SK-N-SH treated with all-trans-retinoic acid at 6 μM for 48 hours (cell line): ENCODE data around the gene URI1.

ENCODE experiments used
- ATAC-seq: fragments of 200-7000 bp; cut with Tn5 transposase; 3 replicates; pipeline ENCODE4 v1.9.1; 2020; ENCODE audit warnings: mild to moderate bottlenecking, moderate library complexity
- ARNTL ChIP-seq: fragments of 450-650 bp; formaldehyde crosslinking; IDR thresholded peaks from 2 replicates; pipeline ENCODE4 v1.5.0; 2020; ENCODE audit warnings: low read depth, mild to moderate bottlenecking, moderate library complexity, borderline replicate concordance
- BACH2 ChIP-seq: fragments of 250-450 bp; sonication (Bioruptor Pico); IDR thresholded peaks from 2 replicates; pipeline ENCODE4 v1.9.0; 2021; ENCODE audit warnings: mild to moderate bottlenecking, borderline replicate concordance
- CREB5 ChIP-seq: fragments of 250-450 bp; sonication (Bioruptor Pico); IDR thresholded peaks from 2 replicates; pipeline ENCODE4 v1.5.1; 2020; ENCODE audit warnings: low read depth, mild to moderate bottlenecking, moderate library complexity
- CSDC2 ChIP-seq: fragments of 250-450 bp; sonication (Bioruptor Pico); IDR thresholded peaks from 2 replicates; pipeline ENCODE4 v1.5.0; 2020; ENCODE audit warnings: mild to moderate bottlenecking, moderate library complexity
- CSRNP3 ChIP-seq: fragments of 250-450 bp; sonication (Bioruptor Pico); IDR thresholded peaks from 2 replicates; pipeline ENCODE4 v1.5.1; 2021; ENCODE audit warnings: mild to moderate bottlenecking, moderate library complexity
- ESRRG ChIP-seq: fragments of 250-450 bp; sonication (Bioruptor Pico); IDR thresholded peaks from 2 replicates; pipeline ENCODE4 v1.6.1; 2021; ENCODE audit warnings: mild to moderate bottlenecking
- GLIS3 ChIP-seq: fragments of 250-450 bp; sonication (Bioruptor Pico); IDR thresholded peaks from 2 replicates; pipeline ENCODE4 v1.5.0; 2020; ENCODE audit warnings: mild to moderate bottlenecking, moderate library complexity
- ISL1 ChIP-seq: fragments of 250-450 bp; sonication (Bioruptor Pico); IDR thresholded peaks from 2 replicates; pipeline ENCODE4 v2.1.2; 2022; ENCODE audit warnings: mild to moderate bottlenecking, moderate library complexity
- OSR1 ChIP-seq: fragments of 250-450 bp; sonication (Bioruptor Pico); IDR thresholded peaks from 2 replicates; pipeline ENCODE4 v1.8.0; 2022; ENCODE audit warnings: moderate library complexity, mild to moderate bottlenecking, inconsistent platforms
- PATZ1 ChIP-seq: fragments of 250-450 bp; sonication (Bioruptor Pico); IDR thresholded peaks from 2 replicates; pipeline ENCODE4 v1.8.0; 2020; ENCODE audit warnings: mild to moderate bottlenecking, moderate library complexity, borderline replicate concordance
- POU6F1 ChIP-seq: fragments of 250-450 bp; sonication (Bioruptor Pico); IDR thresholded peaks from 2 replicates; pipeline ENCODE4 v1.8.0; 2021; ENCODE audit warnings: low read depth, mild to moderate bottlenecking, moderate library complexity, borderline replicate concordance
- PPARA ChIP-seq: fragments of 250-450 bp; sonication (Bioruptor Pico); IDR thresholded peaks from 2 replicates; pipeline ENCODE4 v1.5.0; 2020; ENCODE audit warnings: mild to moderate bottlenecking, borderline replicate concordance
- RARB ChIP-seq: fragments of 250-450 bp; sonication (Bioruptor Pico); IDR thresholded peaks from 2 replicates; pipeline ENCODE4 v1.8.0; 2021; ENCODE audit warnings: mild to moderate bottlenecking, moderate library complexity
- SNAI2 ChIP-seq: fragments of 250-450 bp; sonication (Bioruptor Pico); IDR thresholded peaks from 2 replicates; pipeline ENCODE4 v1.5.0; 2020; ENCODE audit warnings: mild to moderate bottlenecking, moderate library complexity
- TCF4 ChIP-seq: fragments of 250-450 bp; sonication (Bioruptor Pico); IDR thresholded peaks from 2 replicates; pipeline ENCODE4 v1.8.0; 2021; ENCODE audit warnings: mild to moderate bottlenecking, moderate library complexity, borderline replicate concordance
- TSHZ2 ChIP-seq: fragments of 250-450 bp; sonication (Bioruptor Pico); IDR thresholded peaks from 2 replicates; pipeline ENCODE4 v1.5.0; 2020; ENCODE audit warnings: mild to moderate bottlenecking, moderate library complexity
- ZC3H10 ChIP-seq: fragments of 250-450 bp; sonication (Bioruptor Pico); IDR thresholded peaks from 2 replicates; pipeline ENCODE4 v1.5.1; 2021; ENCODE audit warnings: mild to moderate bottlenecking, moderate library complexity
- ZFP3 ChIP-seq: fragments of 250-450 bp; sonication (Bioruptor Pico); IDR thresholded peaks from 2 replicates; pipeline ENCODE4 v1.5.0; 2020; ENCODE audit warnings: mild to moderate bottlenecking, moderate library complexity
- ZFP30 ChIP-seq: fragments of 450-650 bp; formaldehyde crosslinking; IDR thresholded peaks from 2 replicates; pipeline ENCODE4 v1.5.0; 2022; ENCODE audit warnings: mild to moderate bottlenecking, moderate library complexity
- ZNF565 ChIP-seq: fragments of 450-650 bp; formaldehyde crosslinking; conservative IDR thresholded peaks from 2 replicates; pipeline ENCODE4 v1.5.0; 2020; ENCODE audit warnings: low read depth, mild to moderate bottlenecking, moderate library complexity

URI1 gene

GRCh38 chr19:30029721-30030510 is 87.9 kb downstream of the URI1 start:
- no peak for ATAC-seq
- TF ChIP-seq ZC3H10 (no peak), RARB (CRISPR knock-in tag) (no peak), PPARA (CRISPR knock-in tag) (no peak), SNAI2 (CRISPR knock-in tag) (no peak), TSHZ2 (no peak), ZNF565 (no peak), TCF4 (CRISPR knock-in tag) (no peak), CREB5 (CRISPR knock-in tag) (no peak), GLIS3 (no peak), ESRRG (CRISPR knock-in tag) (no peak), PATZ1 (CRISPR knock-in tag) (no peak), CSDC2 (CRISPR knock-in tag) (no peak), ISL1 (no peak)
- TF ChIP-seq, all 23 proteins: peak for 0

GRCh38 chr19:30034321-30034720 is 92.3 kb downstream of the URI1 start:
- TF ChIP-seq GLIS3 (no peak), TSHZ2 (no peak), ZFP30 (CRISPR knock-in tag) (no peak), OSR1 (CRISPR knock-in tag) (no peak), ISL1 (no peak), CSRNP3 (CRISPR knock-in tag) (no peak), POU6F1 (no peak), ESRRG (CRISPR knock-in tag) (no peak), ZFP3 (no peak), PATZ1 (CRISPR knock-in tag) (no peak), BACH2 (CRISPR knock-in tag) (no peak), ZNF565 (no peak), SNAI2 (CRISPR knock-in tag) (no peak), ARNTL (CRISPR knock-in tag) (no peak)
- TF ChIP-seq, all 23 proteins: peak for 0
- ATAC-seq, result no peak
